Stimulated activated CD4-positive, alpha-beta T cell treated with anti-CD3 and anti-CD28 coated beads, Interleukin-15, amount 100 ng/mL, for 1 hour (primary cell): Measurements from ENCODE around the gene SCUBE2.

Experiments used
- DNase-seq, 2 donors: peaks; one replicate each; pipeline ENCODE4 v3.0.0-alpha.2; 2020; ENCODE audit warnings: low read depth in 1 of 2, low spot score in 1 of 2

Gene SCUBE2

DNA sequence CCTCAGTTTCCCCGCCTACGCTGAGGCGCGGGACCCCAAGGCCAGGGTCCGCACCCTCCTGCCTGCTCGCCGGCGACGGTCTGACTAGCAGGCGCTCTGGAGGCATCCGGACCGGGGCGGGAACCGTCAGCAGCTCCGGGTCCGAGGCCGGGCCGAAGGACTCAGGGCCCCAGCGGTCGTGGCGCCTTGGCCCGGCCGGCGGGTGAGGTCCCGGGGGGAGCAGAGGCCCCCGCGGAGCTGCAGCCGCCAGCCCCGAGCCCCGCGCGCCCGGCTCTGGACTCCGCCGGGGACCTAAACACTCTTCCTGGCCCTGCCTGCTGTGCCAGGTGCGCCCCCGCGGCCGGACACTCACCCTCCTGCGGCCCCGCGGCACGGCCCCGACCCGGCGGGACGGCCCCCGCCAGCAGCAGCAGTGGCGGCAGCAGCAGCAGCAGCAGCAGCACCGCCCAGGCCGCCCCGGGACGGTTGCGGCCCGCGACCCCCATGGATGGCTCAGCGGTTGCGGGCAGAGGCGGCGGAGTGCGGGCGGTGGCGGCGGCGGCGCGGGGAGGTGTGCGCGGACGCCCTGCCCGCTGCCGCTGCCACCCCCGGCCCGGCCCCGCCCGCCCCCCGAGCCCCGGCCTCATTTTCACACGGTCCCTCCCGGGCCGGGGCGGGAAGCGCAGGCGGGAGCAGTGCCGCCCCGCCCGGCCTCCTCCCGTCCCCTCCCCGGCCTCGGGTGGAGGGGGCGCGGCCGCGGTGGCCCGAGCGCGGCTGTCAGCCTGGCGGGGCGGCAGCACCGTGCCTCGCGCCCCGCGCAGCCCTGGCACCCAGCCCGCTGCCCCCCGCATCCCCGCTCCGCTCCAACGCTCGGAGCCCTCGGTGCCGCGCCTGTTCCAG, at the start of gene SCUBE2:
Gene SCUBE2 (minus strand): TSS at position 556 of the 879 bp plus-strand sequence. CDS start 71 bp downstream, at position 485.
- no peak for DNase-seq

- DNase-seq = no peak
Measured at GRCh38 chr11:9141186-9141585, 49.8 kb upstream of the SCUBE2 start.

GRCh38 chr11:9139628-9140357, 48.4 kb upstream of the SCUBE2 start:
- no peak for DNase-seq

- DNase-seq = peak in 1 of 2 donors; percentile 7
Measured at GRCh38 chr11:9138612-9139579, 47.5 kb upstream of the SCUBE2 start.

GRCh38 chr11:9138133-9138453, 46.7 kb upstream of the SCUBE2 start:
- DNase-seq = no peak

DNA sequence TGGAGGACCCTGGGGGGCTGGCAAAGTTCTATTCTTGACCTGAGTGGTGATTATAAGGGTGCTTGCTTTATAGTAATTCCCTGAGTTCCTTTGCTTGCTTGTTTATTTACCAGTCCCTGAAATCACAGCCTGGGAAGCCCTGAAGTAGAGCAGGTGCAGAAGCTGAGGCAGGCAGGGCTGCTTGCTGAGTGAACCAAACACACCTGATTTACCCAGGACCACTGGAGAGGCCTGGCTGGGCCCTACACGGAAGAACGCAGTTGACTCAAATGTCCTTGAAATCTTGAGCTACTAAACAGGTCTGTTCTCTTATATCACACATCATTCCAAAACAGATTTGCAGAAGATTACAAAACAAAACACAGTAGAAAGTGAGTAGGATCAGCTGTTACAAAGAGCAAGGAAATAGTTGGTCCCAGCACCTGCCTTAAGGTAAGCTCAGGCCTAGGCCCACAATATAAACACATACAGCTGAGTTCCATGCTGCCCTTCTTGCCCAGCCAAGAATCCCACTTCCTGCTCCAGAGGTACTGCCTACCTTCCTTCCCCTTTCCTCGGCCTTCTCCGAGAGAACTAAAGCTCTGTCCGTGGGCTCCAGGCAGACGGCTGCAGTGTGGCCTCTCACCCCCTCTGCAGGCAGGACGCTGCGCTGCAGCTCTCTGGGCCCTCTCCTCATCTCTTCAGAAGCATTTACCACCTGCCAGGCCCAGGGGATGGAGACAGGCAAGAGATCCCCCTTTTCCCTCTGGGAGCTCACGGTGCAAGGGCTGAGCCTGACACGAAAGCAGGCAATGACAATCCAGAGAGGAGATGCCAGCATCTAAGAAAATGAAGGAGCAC, 46.1 kb upstream of the SCUBE2 start:
- DNase-seq = peak; percentile 53 to 58

GRCh38 chr11:9136741-9137140, 45.3 kb upstream of the SCUBE2 start:
- DNase-seq = no peak

DNA sequence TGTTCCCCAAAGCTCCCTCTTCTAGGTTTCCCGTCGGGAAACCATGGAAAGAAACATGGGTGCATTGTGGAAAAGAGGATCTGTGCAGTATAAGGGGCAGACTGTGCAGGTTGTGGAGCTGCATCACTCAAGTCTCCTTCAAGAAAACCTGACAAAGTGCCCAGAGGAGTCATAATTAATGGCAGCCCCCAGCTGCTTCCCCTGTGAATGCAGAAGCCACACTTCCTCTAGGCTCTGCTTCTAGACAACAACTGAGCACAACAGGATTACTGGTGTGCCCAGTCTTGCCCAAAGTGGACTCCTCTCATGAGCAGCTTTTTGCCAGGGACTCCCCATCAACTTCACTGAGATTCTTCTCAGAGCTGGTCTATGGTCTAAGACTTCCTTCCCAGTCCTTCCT, 42.6 kb upstream of the SCUBE2 start:
- no peak for DNase-seq

GRCh38 chr11:9132203-9132878, 40.9 kb upstream of the SCUBE2 start:
- DNase-seq = no peak

- DNase-seq = no peak
Measured at GRCh38 chr11:9130297-9130696, 38.9 kb upstream of the SCUBE2 start.

DNA sequence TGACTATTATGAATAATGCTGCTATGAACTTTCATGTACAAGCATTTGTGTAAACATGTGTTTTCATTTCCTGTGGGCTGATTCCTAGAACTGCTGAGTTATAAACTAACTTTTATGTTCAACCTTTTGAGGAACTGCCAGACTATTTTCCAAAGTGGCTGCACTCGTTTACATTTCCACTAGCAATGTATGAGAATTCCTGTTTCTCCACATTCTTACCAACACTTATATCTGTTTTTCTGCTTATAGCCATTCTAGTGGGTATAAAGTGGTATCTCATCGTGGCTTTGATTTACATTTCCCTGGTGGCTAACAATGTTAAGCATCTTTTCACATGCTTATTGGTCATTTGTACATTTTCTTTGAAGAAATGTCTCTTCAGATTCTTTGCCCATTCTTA, 35.2 kb upstream of the SCUBE2 start:
- DNase-seq = no peak

GRCh38 chr11:9125185-9125886, 33.9 kb upstream of the SCUBE2 start:
- no peak for DNase-seq

- no peak for DNase-seq
Measured at GRCh38 chr11:9123595-9124304, 32.4 kb upstream of the SCUBE2 start.

- no peak for DNase-seq
Measured at GRCh38 chr11:9121469-9121796, 30.0 kb upstream of the SCUBE2 start.

- DNase-seq = no peak
Measured at GRCh38 chr11:9120664-9121468, 29.5 kb upstream of the SCUBE2 start.

- no peak for DNase-seq
Measured at GRCh38 chr11:9118277-9118676, 26.9 kb upstream of the SCUBE2 start.

DNA sequence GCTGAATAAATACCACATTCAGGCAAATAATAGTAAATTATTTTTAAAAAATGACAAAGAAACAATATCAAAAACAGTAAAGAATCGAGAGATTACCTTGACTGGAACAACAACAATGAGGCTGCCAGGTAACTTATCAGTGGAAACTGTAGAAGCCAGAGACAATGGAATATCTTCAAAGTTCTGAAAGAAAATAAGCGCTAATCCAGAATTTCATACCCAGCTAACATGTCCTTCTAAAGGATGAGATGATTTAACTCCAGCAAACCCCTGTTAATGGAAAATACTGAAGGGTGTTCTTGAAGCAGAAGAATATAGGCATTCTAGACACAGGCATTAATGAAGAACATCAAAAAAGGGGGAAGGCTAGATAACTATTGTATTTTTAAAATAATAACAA, 20.7 kb upstream of the SCUBE2 start:
- DNase-seq = no peak
